HL-60 (cell line): ENCODE data around the gene ZNF444.

Source experiments
- DNase-seq, 2 experiments: peaks; one replicate each; pipeline ENCODE4 v3.0.0-alpha.2; 2010 to 2020; ENCODE audit warnings: low read depth in 1 of 2, low spot score in 1 of 2
- H3K27ac ChIP-seq: fragments of 250-450 bp; sonication (Bioruptor Pico); replicated peaks from 2 replicates; pipeline ENCODE4 v1.5.1; 2020; ENCODE audit warnings: mild to moderate bottlenecking, moderate library complexity
- H3K27me3 ChIP-seq: fragments of 250-450 bp; sonication (Bioruptor Pico); 2 replicates; pipeline ENCODE4 v1.5.1; 2021; ENCODE audit warnings: mild to moderate bottlenecking, moderate library complexity; ENCODE audit not compliant: insufficient read depth, poor library complexity, severe bottlenecking
- H3K4me3 ChIP-seq: replicated peaks from 2 replicates; pipeline ENCODE4 v1.5.1; 2011; ENCODE audit warnings: mild to moderate bottlenecking, control low read depth, low read length; ENCODE audit not compliant: insufficient read depth
- GABPA ChIP-seq: IDR thresholded peaks from 2 replicates; pipeline ENCODE4 v1.6.1; 2012; ENCODE audit warnings: low read depth
- POLR2AphosphoS5 ChIP-seq: IDR thresholded peaks from 2 replicates; pipeline ENCODE4 v1.6.1; 2012; ENCODE audit warnings: low read depth
- SPI1 ChIP-seq: IDR thresholded peaks from 2 replicates; pipeline ENCODE4 v1.6.1; 2012; ENCODE audit warnings: low read depth, mild to moderate bottlenecking, borderline replicate concordance
- TF ChIP-seq, protein P1 (sequence below): IDR thresholded peaks from one replicate; pipeline ENCODE4 v1.5.1; 2011; ENCODE audit warnings: low read length, control low read depth, inconsistent platforms; ENCODE audit not compliant: insufficient read depth
- TF ChIP-seq, protein P2 (sequence below): IDR thresholded peaks from 2 replicates; pipeline ENCODE4 v1.6.1; 2012; ENCODE audit warnings: low read depth; ENCODE audit not compliant: insufficient replicate concordance

ZNF444 gene

DNA sequence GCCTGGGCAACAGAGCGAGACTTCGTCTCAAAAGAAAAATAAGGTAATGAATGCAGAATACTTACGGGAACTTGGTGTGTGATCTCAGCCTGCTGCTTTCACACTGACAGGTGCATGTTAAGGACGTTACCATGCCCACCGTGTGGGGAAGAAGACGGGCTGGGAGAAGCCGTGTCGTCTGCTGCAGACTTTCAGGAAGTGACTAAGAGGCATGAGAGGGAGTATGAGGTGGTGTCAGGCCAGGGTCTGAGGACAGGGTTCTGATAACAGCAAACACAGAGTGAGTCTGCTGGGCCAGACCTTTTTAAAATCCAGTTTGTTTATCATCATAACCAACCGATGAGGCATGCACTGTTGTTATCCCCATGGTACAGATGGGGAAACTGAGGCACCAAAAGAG, 21.2 kb downstream of the ZNF444 start:
- DNase-seq: peak in 1 of 2 experiments; percentile 68
- TF ChIP-seq SPI1 (peak; percentile 40; the same call in 1 of the 2 replicates), GABPA (no peak)
- TF ChIP-seq, protein P1, sequence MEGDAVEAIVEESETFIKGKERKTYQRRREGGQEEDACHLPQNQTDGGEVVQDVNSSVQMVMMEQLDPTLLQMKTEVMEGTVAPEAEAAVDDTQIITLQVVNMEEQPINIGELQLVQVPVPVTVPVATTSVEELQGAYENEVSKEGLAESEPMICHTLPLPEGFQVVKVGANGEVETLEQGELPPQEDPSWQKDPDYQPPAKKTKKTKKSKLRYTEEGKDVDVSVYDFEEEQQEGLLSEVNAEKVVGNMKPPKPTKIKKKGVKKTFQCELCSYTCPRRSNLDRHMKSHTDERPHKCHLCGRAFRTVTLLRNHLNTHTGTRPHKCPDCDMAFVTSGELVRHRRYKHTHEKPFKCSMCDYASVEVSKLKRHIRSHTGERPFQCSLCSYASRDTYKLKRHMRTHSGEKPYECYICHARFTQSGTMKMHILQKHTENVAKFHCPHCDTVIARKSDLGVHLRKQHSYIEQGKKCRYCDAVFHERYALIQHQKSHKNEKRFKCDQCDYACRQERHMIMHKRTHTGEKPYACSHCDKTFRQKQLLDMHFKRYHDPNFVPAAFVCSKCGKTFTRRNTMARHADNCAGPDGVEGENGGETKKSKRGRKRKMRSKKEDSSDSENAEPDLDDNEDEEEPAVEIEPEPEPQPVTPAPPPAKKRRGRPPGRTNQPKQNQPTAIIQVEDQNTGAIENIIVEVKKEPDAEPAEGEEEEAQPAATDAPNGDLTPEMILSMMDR: no peak
- no peak overlapping the region for H3K4me3 ChIP-seq
- H3K27me3 ChIP-seq: no peaks in the 10 kb centered on the region
- no peak overlapping the region for H3K27ac ChIP-seq

DNA sequence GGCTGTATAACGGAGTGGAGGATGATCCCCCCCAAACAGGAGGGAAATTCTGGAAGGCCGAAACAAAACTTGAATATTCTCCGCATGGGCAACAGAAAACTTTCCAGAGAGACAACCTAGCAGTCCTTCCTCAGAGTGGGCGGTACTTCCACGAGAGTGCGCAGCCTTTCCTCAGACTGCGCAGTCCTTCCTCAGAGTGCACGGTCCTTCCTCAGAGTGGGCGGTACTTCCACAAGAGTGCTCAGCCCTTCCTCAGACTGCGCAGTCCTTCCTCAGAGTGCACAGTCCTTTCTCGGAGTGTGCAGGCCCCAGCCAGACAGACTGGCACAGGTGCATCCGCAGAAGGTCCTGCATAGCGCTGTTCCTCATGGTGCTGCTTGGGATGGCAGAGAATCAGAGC, 22.0 kb downstream of the ZNF444 start:
- DNase-seq: peak; percentile 55 to 71
- no peak overlapping the region for H3K27ac ChIP-seq
- TF ChIP-seq GABPA (no peak), POLR2AphosphoS5 (peak; percentile 42; the same call in 1 of the 2 replicates), SPI1 (no peak)
- TF ChIP-seq, protein P1: no peak
- TF ChIP-seq, protein P2, sequence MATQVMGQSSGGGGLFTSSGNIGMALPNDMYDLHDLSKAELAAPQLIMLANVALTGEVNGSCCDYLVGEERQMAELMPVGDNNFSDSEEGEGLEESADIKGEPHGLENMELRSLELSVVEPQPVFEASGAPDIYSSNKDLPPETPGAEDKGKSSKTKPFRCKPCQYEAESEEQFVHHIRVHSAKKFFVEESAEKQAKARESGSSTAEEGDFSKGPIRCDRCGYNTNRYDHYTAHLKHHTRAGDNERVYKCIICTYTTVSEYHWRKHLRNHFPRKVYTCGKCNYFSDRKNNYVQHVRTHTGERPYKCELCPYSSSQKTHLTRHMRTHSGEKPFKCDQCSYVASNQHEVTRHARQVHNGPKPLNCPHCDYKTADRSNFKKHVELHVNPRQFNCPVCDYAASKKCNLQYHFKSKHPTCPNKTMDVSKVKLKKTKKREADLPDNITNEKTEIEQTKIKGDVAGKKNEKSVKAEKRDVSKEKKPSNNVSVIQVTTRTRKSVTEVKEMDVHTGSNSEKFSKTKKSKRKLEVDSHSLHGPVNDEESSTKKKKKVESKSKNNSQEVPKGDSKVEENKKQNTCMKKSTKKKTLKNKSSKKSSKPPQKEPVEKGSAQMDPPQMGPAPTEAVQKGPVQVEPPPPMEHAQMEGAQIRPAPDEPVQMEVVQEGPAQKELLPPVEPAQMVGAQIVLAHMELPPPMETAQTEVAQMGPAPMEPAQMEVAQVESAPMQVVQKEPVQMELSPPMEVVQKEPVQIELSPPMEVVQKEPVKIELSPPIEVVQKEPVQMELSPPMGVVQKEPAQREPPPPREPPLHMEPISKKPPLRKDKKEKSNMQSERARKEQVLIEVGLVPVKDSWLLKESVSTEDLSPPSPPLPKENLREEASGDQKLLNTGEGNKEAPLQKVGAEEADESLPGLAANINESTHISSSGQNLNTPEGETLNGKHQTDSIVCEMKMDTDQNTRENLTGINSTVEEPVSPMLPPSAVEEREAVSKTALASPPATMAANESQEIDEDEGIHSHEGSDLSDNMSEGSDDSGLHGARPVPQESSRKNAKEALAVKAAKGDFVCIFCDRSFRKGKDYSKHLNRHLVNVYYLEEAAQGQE: no peak
- H3K4me3 ChIP-seq: no peak overlapping the region
- H3K27me3 ChIP-seq: no peaks in the 10 kb centered on the region

DNA sequence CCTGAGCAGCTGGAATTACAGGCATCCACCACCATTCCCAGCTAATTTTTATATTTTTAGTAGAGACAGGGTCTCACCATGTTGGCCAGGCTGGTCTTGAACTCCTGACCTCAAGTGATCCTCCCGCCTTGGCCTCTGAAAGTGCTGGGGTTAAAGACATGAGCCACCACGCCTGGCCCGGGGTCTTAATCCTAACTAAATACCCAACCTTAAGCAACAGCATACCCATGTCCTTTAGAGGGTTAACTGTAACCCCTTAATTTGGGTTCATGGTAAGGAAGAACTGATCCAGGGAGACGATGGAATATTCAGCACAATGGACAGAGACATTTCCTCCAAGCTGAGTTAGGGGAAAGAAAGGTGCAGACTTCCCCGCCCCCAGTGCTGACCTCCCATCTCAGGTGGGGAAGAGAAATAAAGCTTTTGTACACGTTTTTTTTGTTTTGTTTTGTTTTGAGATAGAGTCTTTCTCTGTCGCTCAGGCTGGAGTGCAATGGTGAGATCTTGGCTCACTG, 26.0 kb downstream of the ZNF444 start:
- no peak for TF ChIP-seq POLR2AphosphoS5
- TF ChIP-seq, protein P2: peak; percentile 93
- H3K27ac ChIP-seq: no peak overlapping the region
- DNase-seq: no peak
- no peak overlapping the region for H3K4me3 ChIP-seq
- no peaks in the 10 kb centered on the region for H3K27me3 ChIP-seq

DNA sequence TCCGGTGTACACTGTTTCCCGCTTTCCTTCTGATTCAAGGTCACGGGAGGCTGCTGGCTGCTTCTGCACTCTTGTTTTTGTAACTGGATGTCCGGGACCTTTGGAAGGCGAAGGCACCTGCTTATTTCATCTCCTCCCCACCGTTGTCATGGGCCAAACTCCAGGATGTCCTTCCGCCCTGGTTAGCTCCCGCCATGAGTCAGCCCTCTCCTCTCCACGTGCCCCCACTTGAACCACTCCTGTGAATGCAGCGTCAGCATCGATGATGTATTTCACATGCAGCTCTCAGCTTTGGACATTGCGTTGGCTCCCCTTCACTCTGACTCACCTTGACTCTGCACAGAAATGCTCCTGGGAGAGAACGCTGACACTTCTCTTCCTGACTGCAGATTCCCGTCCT, 29.2 kb downstream of the ZNF444 start:
- Histone ChIP-seq H3K27me3 (peaks cover 5% of the 10 kb centered on the region), H3K27ac (no peak overlapping the region), H3K4me3 (no peak overlapping the region)
- DNase-seq: no peak
- TF ChIP-seq SPI1 (no peak), GABPA (no peak), POLR2AphosphoS5 (no peak)
- TF ChIP-seq, protein P2: no peak
- TF ChIP-seq, protein P1: no peak
